22Rv1 (cell line): ENCODE data around the gene TOP2B.

ENCODE experiments used
- CTCF ChIP-seq: fragments of 450-650 bp; IDR thresholded peaks from 2 replicates; pipeline ENCODE4 v1.5.1; 2017; ENCODE audit warnings: mild to moderate bottlenecking
- ZFX ChIP-seq: fragments of 450-650 bp; IDR thresholded peaks from 2 replicates; pipeline ENCODE4 v1.6.1; 2017; ENCODE audit warnings: antibody characterized with exemption, borderline replicate concordance

DNA sequence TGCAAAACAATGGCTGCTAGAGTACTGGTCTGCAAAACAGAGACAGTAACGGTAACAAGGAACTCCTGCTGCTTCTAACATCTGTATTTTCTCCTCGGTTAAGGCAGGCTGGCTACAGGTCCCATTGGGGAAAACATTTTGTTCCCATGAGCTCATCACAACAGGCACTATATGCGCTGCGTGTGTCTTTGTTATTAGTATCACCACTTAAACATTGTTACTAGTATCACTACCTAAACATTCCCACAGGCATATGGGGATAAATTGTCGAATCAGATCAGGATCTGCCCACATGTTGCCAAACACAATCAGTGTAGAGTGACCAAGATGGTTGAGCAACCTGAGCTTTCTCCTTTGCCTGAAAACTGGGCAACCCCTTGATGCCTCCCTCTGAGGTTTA, 77.2 kb downstream of the TOP2B start:
- TF ChIP-seq CTCF (no peak), ZFX (no peak)
